Hepatocyte (in vitro differentiated cells): Measurements from ENCODE around the gene KIAA0040. TPM values are rescaled to one million over a fixed set of nuclear protein-coding genes. Genes with fewer than 3 reads are reported as not detected.

Source experiments
- DNase-seq: peaks from one replicate; pipeline ENCODE4 v3.0.0-alpha.2; 2016; ENCODE audit warnings: low spot score
- H2AFZ ChIP-seq: fragments of 200-600 bp; sonication (generic); 2 replicates; pipeline ENCODE4 v1.6.0; 2016; ENCODE audit warnings: antibody characterized with exemption, mild to moderate bottlenecking
- H3K27ac ChIP-seq: fragments of 200-600 bp; sonication (generic); 2 replicates; pipeline ENCODE4 v1.5.1; 2016; ENCODE audit warnings: mild to moderate bottlenecking
- H3K27me3 ChIP-seq: fragments of 200-600 bp; sonication (generic); 2 replicates; pipeline ENCODE4 v1.6.1; 2016
- H3K36me3 ChIP-seq: fragments of 200-600 bp; sonication (generic); replicated peaks from 2 replicates; pipeline ENCODE4 v1.5.1; 2016; ENCODE audit warnings: low read depth; ENCODE audit not compliant: insufficient read depth
- H3K4me1 ChIP-seq: fragments of 200-600 bp; sonication (generic); 2 replicates; pipeline ENCODE4 v1.5.1; 2016; ENCODE audit warnings: mild to moderate bottlenecking, moderate library complexity; ENCODE audit not compliant: insufficient read depth
- H3K4me2 ChIP-seq: fragments of 200-600 bp; sonication (generic); 2 replicates; pipeline ENCODE4 v1.6.0; 2016
- H3K4me3 ChIP-seq: fragments of 200-600 bp; sonication (generic); 2 replicates; pipeline ENCODE4 v1.5.1; 2016; ENCODE audit warnings: mild to moderate bottlenecking
- H3K79me2 ChIP-seq: fragments of 200-600 bp; sonication (generic); 2 replicates; pipeline ENCODE4 v1.6.0; 2017; ENCODE audit warnings: mild to moderate bottlenecking
- H3K9me2 ChIP-seq: fragments of 200-600 bp; sonication (generic); replicated peaks from 2 replicates; pipeline ENCODE4 v1.6.0; 2017; ENCODE audit warnings: mild to moderate bottlenecking; ENCODE audit not compliant: insufficient read depth
- H3K9me3 ChIP-seq: fragments of 200-600 bp; sonication (generic); 2 replicates; pipeline ENCODE4 v1.5.1; 2016; ENCODE audit warnings: low read depth, mild to moderate bottlenecking
- H4K20me1 ChIP-seq: fragments of 200-600 bp; sonication (generic); 2 replicates; pipeline ENCODE4 v1.6.0; 2016; ENCODE audit warnings: mild to moderate bottlenecking; ENCODE audit not compliant: insufficient read depth, poor library complexity, severe bottlenecking
- EZH2 ChIP-seq: fragments of 200-600 bp; sonication (generic); IDR thresholded peaks from 2 replicates; pipeline ENCODE4 v1.6.1; 2016; ENCODE audit warnings: antibody characterized with exemption, mild to moderate bottlenecking, borderline replicate concordance
- EZH2phosphoT487 ChIP-seq: fragments of 200-600 bp; sonication (generic); IDR thresholded peaks from one replicate; pipeline ENCODE4 v1.6.1; 2018; ENCODE audit warnings: antibody characterized with exemption, mild to moderate bottlenecking, low read depth, moderate library complexity; ENCODE audit not compliant: unreplicated experiment, severe bottlenecking
- WGBS: methylation state at CpG from one replicate; pipeline ENCODE4 v1.1.6; 2016; ENCODE audit warnings: low lambda C conversion rate; ENCODE audit errors: missing lambda C conversion rate; 5-methylcytosine and 5-hydroxymethylcytosine counted together
- polyA plus RNA-seq: library from polyadenylated mRNA; unstranded; fragments of >200 nt; fragmentation: Nextera tagmentation; extraction: Ambion mirVana; gene quantifications from 2 replicates; pipeline ENCODE4 v1.2.1, GENCODE V29; 2016
- total RNA-seq: library from RNA; depleted of rRNA; stranded (reverse); fragments of >200 nt; gene quantifications from 2 replicates; pipeline ENCODE4 v1.2.3, GENCODE V29; 2014
- TF ChIP-seq, protein P1 (sequence below): fragments of 200-600 bp; sonication (generic); IDR thresholded peaks from 2 replicates; pipeline ENCODE4 v1.5.1; 2016; ENCODE audit warnings: antibody characterized with exemption, mild to moderate bottlenecking; ENCODE audit not compliant: poor library complexity

The KIAA0040 gene
- total and polyA plus RNA-seq, 2 experiments from 2014 or later: 4.5 to 8.1 TPM

DNA sequence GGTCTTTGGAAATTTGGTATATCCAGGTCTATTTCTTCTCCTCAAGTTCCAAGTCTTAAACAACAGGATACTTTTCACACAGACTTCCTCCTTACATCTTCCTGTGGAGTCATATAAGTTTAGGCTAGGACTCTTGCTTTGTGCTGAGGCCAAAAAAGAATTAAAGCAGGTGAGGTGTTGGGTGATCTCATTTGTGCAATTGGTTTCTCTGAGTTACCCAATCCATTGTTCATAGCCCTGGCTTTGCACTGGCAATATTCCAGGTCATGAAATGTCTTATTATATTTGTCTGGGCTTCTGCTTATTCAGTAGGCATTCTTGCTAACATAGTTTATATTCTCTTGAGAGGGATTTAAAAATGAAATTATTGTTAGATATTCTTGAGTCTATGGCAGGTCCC is 14.1 kb upstream of the KIAA0040 start:
- Histone ChIP-seq H3K4me3 (no peak overlapping the region), H3K27ac (no peak overlapping the region), H3K9me2 (no peaks in the 10 kb centered on the region), H3K79me2 (no peaks in the 10 kb centered on the region), H4K20me1 (no peaks in the 10 kb centered on the region), H3K27me3 (no peaks in the 10 kb centered on the region), H3K4me2 (no peak overlapping the region), H3K4me1 (peaks cover 2% of the 10 kb centered on the region), H3K9me3 (no peaks in the 10 kb centered on the region), H2AFZ (no peak overlapping the region), H3K36me3 (no peaks in the 10 kb centered on the region)
- TF ChIP-seq EZH2phosphoT487: no peak
- TF ChIP-seq, protein P1, sequence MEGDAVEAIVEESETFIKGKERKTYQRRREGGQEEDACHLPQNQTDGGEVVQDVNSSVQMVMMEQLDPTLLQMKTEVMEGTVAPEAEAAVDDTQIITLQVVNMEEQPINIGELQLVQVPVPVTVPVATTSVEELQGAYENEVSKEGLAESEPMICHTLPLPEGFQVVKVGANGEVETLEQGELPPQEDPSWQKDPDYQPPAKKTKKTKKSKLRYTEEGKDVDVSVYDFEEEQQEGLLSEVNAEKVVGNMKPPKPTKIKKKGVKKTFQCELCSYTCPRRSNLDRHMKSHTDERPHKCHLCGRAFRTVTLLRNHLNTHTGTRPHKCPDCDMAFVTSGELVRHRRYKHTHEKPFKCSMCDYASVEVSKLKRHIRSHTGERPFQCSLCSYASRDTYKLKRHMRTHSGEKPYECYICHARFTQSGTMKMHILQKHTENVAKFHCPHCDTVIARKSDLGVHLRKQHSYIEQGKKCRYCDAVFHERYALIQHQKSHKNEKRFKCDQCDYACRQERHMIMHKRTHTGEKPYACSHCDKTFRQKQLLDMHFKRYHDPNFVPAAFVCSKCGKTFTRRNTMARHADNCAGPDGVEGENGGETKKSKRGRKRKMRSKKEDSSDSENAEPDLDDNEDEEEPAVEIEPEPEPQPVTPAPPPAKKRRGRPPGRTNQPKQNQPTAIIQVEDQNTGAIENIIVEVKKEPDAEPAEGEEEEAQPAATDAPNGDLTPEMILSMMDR: no peak
- TF ChIP-seq EZH2: no peak
- DNase-seq: no peak

DNA sequence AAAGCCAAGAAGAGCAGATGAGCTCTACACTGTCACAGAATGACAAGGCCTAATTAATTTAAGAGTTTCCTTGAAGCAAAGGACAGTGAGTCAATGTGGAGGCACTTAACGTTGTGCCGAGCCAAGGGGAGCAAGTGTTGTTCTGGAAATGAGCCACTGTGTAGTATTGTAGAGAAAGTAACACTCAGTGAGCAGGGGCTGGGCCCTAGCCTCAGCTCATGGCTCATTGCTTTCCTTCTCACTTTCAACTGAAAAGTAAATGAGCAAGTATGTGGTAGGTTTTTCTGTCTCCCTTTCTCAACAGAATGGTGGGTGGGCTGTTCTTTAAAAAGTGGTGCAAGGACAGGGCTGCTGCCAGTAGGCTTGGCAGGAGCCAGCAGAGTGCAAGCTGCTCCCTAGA is 11.8 kb upstream of the KIAA0040 start:
- 79% methylated on average over 2 of the region's 2 CpGs for WGBS
- no peak for DNase-seq
- no peak overlapping the region for H3K4me3 ChIP-seq
- no peaks in the 10 kb centered on the region for H3K36me3 ChIP-seq
- H3K9me3 ChIP-seq: no peaks in the 10 kb centered on the region
- H3K9me2 ChIP-seq: no peaks in the 10 kb centered on the region
- H3K27ac ChIP-seq: no peak overlapping the region
- no peak overlapping the region for H3K4me2 ChIP-seq
- H4K20me1 ChIP-seq: no peaks in the 10 kb centered on the region
- no peaks in the 10 kb centered on the region for H3K79me2 ChIP-seq
- H3K27me3 ChIP-seq: no peaks in the 10 kb centered on the region
- TF ChIP-seq EZH2: no peak
- TF ChIP-seq, protein P1: no peak
- no peak for TF ChIP-seq EZH2phosphoT487
- H2AFZ ChIP-seq: no peak overlapping the region
- peaks cover 19% of the 10 kb centered on the region for H3K4me1 ChIP-seq

DNA sequence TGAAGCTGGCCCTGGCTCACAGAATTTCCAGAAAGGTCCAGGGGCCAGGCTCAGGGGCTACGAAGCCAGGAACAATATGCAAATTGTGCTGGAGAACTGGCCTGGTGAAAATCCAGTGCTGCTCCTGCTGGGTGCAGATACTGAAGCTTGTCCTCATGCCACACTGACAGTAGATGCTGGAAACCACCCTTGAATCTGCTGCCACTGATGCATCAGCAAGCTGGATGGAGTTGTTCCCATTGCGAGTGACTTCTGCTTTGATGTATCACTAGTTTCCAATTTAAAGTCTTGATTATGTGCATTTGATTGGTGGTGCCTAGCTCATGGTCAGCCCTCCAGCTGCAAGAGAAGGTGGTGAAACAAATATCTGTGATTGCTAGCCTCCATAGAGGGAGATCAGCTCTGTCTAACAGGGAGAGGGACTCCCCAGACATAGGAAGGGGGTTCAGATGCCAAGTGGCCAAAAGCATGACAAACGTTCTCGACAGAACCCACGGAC is 11.0 kb upstream of the KIAA0040 start:
- TF ChIP-seq EZH2phosphoT487: no peak
- TF ChIP-seq, protein P1: no peak
- TF ChIP-seq EZH2: no peak

More for the DNA sequence above, 11.0 kb upstream of the KIAA0040 start:
- Histone ChIP-seq H3K27ac (no peak overlapping the region), H3K36me3 (no peaks in the 10 kb centered on the region), H3K9me3 (no peaks in the 10 kb centered on the region), H3K79me2 (no peaks in the 10 kb centered on the region), H3K4me3 (no peak overlapping the region), H4K20me1 (no peaks in the 10 kb centered on the region), H3K27me3 (no peaks in the 10 kb centered on the region), H3K4me1 (peaks cover 19% of the 10 kb centered on the region), H3K4me2 (no peak overlapping the region), H3K9me2 (no peaks in the 10 kb centered on the region), H2AFZ (no peak overlapping the region)
- no peak for DNase-seq
- 87% methylated on average over 5 of the region's 5 CpGs for WGBS
